ENCODE measurements around the gene SREK1IP1. TPM values are rescaled to one million over a fixed set of nuclear protein-coding genes. Genes with fewer than 3 reads are reported as not detected.

SREK1IP1 gene
- total RNA-seq: 10.9 and 12.5 TPM in 2 replicates

DNA sequence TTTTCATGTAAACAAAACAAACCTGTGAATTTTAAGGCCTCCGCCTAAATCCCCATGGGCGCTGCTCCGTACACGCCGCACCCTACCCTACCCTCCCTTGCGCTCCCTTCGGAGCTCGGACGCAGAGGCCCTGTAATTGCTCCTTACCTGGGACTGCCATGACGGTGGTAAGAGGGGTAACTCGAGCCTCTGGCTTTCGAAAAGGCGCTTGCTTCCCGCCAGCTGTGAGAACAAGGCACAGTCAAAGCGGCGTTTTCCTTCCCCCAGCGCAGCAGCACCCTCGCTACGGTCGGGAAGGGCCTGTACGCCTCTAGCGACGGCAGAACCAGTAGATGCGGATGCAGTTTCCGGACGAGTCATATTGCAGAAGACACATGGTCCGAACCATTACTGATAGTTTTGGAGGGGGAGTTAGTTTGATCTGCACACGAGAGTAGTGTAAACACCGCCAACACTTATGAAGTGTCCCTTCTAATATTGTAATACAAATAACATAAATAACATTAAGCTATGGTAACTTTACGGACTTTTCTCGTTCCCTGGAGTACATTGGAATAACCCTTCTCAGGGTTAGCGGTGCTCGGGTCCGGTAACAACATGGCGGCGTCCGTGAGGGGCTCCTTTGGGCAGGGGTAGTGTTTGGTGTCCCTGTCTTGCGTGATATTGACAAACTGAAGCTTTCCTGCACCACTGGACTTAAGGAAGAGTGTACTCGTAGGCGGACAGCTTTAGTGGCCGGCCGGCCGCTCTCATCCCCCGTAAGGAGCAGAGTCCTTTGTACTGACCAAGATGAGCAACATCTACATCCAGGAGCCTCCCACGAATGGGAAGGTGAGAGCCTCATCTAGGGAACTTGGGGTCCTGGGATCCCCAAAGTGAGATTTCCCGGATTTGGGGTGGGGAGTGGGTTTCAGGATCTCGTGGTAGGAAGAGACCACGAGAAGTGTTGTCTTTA is at the start of gene SREK1IP1, which contains the start of gene CWC27:
TSS of gene SREK1IP1 (minus strand) at position 334 of the 955 bp plus-strand sequence. CDS start at position 160, 174 bp downstream.
TSS of gene CWC27 (plus strand) at position 573 of the 955 bp plus-strand sequence. CDS start at position 790, 217 bp downstream.

DNA sequence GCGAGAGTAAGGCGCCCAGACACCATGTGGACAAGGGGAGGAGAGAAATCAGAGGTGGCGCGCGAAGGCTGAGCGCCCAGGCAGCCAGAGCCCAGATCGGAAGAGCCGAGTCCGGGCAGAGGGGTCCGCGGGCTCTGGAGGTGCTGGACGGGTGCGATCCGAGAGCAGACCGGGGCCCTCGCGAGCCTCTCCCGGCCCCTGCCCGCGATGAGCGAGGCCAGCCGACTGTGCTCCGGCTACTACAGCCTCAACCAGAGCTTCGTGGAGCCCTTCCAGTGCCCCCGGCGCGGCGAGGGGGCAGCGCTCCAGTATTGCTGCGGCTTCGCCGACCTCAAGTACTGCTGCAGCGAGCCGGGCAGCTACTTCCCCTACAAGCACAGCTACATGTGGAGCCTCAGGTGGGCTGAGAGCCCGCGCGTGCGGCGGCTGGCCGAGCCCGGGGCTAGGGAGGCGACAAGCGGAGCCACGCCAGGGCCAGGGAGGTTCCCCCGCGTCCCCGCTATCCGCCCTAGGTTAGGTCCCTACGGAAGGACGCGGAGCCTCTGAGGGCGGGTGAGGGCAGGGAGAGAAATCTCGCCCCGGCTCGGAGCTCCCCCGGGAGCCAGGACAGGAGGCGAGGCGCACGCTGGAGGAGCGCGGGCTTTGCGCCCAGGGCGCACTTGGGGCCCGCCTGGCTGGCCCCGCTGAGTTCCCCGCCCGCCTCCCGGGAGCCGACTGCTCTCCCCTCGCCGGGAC is 77.9 kb downstream of the SREK1IP1 start, which contains the start of gene SHISAL2B:
TSS of gene SHISAL2B (plus strand) at position 87 of the 735 bp plus-strand sequence. CDS start at position 208, 121 bp downstream.

Other genes with a start within 250 kb of the SREK1IP1 start
- not detected in 2 replicates for gene SHISAL2B, start 78.2 kb downstream of the SREK1IP1 start, total RNA-seq
- gene CWC27, start 239 bp upstream of the SREK1IP1 start, total RNA-seq: 12.9 and 18.0 TPM in 2 replicates